B cell (primary cell): Measurements from ENCODE around the gene CDC40. TPM values are rescaled to one million over a fixed set of nuclear protein-coding genes. Genes with fewer than 3 reads are reported as not detected.

Source experiments
- ATAC-seq: fragments of 200-7000 bp; cut with Tn5 transposase; one replicate; pipeline ENCODE4 v1.10.0; 2021; ENCODE audit warnings: low read depth, mild to moderate bottlenecking, moderate number of reproducible peaks, moderate library complexity
- CTCF ChIA-PET: fragments of 350-600 bp; sonication (Branson Sonifier 250); formaldehyde crosslinking; loops from one replicate; lab custom pipeline; 2021; ENCODE audit warnings: antibody characterized with exemption, inconsistent platforms; lab: Charles Lee
- POLR2A ChIA-PET: fragments of 350-600 bp; sonication (Branson Sonifier 250); formaldehyde crosslinking; loops from one replicate; lab custom pipeline; 2021; ENCODE audit warnings: antibody characterized with exemption; lab: Charles Lee
- DNase-seq: peaks from one replicate; pipeline ENCODE4 v3.0.0; 2013
- H2AFZ ChIP-seq: 2 replicates; pipeline ENCODE4 v1.6.1; 2012; ENCODE audit warnings: mild to moderate bottlenecking, low read depth, low read length; ENCODE audit not compliant: insufficient read depth, poor library complexity, severe bottlenecking
- H3K27ac ChIP-seq, 2 donors: 1 replicate in 1 of 2; 2 replicates in 1 of 2; pipeline ENCODE4 v1.5.1; 2012 to 2013; ENCODE audit warnings: low read length in 2 of 2, mild to moderate bottlenecking in 2 of 2, moderate library complexity in 1 of 2
- H3K27me3 ChIP-seq, 4 experiments: fragments of 200-600 bp in 1 of 4; sonication (generic) in 1 of 4; replicated peaks in 1 of 4; 1 replicate in 2 of 4; 2 replicates in 2 of 4; pipeline versions ENCODE4 v1.6.1 to v1.7.0; 2013 to 2016; ENCODE audit warnings: low read length in 3 of 4, mild to moderate bottlenecking in 2 of 4, mixed read lengths in 1 of 4, moderate library complexity in 1 of 4; ENCODE audit not compliant: insufficient read depth in 4 of 4, control insufficient read depth in 3 of 4; ENCODE audit errors: control extremely low read depth in 1 of 4
- H3K36me3 ChIP-seq, 2 experiments: replicated peaks in 1 of 2; 1 replicate in 1 of 2; 2 replicates in 1 of 2; pipeline versions ENCODE4 v1.6.1 to v1.7.1; 2013; ENCODE audit warnings: low read length in 1 of 2; ENCODE audit not compliant: insufficient read depth in 2 of 2, control insufficient read depth in 1 of 2; ENCODE audit errors: control extremely low read depth in 1 of 2, extremely low read depth in 1 of 2
- H3K4me1 ChIP-seq, 2 donors: fragments of 200-600 bp in 1 of 2; sonication (generic) in 1 of 2; 1 replicate in 1 of 2; 2 replicates in 1 of 2; pipeline versions ENCODE4 v1.5.1 to v1.6.1; 2013 to 2017; ENCODE audit warnings: low read length in 2 of 2; ENCODE audit not compliant: control insufficient read depth in 2 of 2, insufficient read depth in 2 of 2
- H3K4me2 ChIP-seq: replicated peaks from 2 replicates; pipeline ENCODE3; 2012; ENCODE audit warnings: mild to moderate bottlenecking, low read depth, low read length; ENCODE audit not compliant: poor library complexity, severe bottlenecking
- H3K4me3 ChIP-seq, 5 experiments: fragments of 200-600 bp in 1 of 5; sonication (generic) in 1 of 5; 1 replicate in 3 of 5; 2 replicates in 2 of 5; pipeline versions ENCODE4 v1.5.1 to v1.7.0; 2011 to 2016; ENCODE audit warnings: low read length in 4 of 5, mild to moderate bottlenecking in 4 of 5, low read depth in 2 of 5, control low read depth in 1 of 5, moderate library complexity in 1 of 5; ENCODE audit not compliant: insufficient read depth in 1 of 5; ENCODE audit errors: control extremely low read depth in 1 of 5, extremely low read depth in 1 of 5
- H3K79me2 ChIP-seq: fragments of 200-600 bp; sonication (generic); one replicate; pipeline ENCODE4 v1.6.0; 2016; ENCODE audit warnings: low read length; ENCODE audit not compliant: control insufficient read depth, insufficient read depth
- H3K9ac ChIP-seq: fragments of 200-600 bp; sonication (generic); 2 replicates; pipeline ENCODE4 v1.6.1; 2017; ENCODE audit warnings: mild to moderate bottlenecking, low read length, moderate library complexity
- H3K9me3 ChIP-seq, 3 donors: one replicate each; pipeline versions ENCODE4 v1.6.1 to v1.7.1; 2013; ENCODE audit warnings: low read length in 2 of 3; ENCODE audit not compliant: control insufficient read depth in 2 of 3, insufficient read depth in 1 of 3; ENCODE audit errors: control extremely low read depth in 1 of 3
- H4K20me1 ChIP-seq: 2 replicates; pipeline ENCODE4 v1.6.0; 2012; ENCODE audit warnings: mild to moderate bottlenecking, low read length; ENCODE audit not compliant: insufficient read depth, control insufficient read depth, poor library complexity, severe bottlenecking
- H3K27ac Mint-ChIP-seq: one replicate; pipeline ENCODE4 v1.8.0; 2021; ENCODE audit warnings: mixed read lengths
- H3K27me3 Mint-ChIP-seq: one replicate; pipeline ENCODE4 v1.8.0; 2021; ENCODE audit warnings: mixed read lengths
- H3K4me1 Mint-ChIP-seq: one replicate; pipeline ENCODE4 v1.8.0; 2021; ENCODE audit warnings: mixed read lengths
- H3K4me3 Mint-ChIP-seq: one replicate; pipeline ENCODE4 v1.8.0; 2021; ENCODE audit warnings: mixed read lengths
- H3K9me3 Mint-ChIP-seq: one replicate; pipeline ENCODE4 v1.8.0; 2022; ENCODE audit warnings: mixed read lengths; ENCODE audit not compliant: insufficient read depth
- CTCF ChIP-seq: fragments of 200-600 bp; IDR thresholded peaks from one replicate; pipeline ENCODE4 v1.8.0; 2022; ENCODE audit warnings: antibody characterized with exemption, mild to moderate bottlenecking
- EZH2 ChIP-seq: IDR thresholded peaks from 2 replicates; pipeline ENCODE4 v1.6.1; 2012; ENCODE audit warnings: borderline replicate concordance, low read depth, mild to moderate bottlenecking, moderate library complexity, low read length; ENCODE audit not compliant: insufficient read depth, poor library complexity, severe bottlenecking
- WGBS: methylation state at CpG from one replicate; pipeline ENCODE4 v1.1.5; 2013; ENCODE audit warnings: missing lambda C conversion rate; ENCODE audit not compliant: insufficient coverage; 5-methylcytosine and 5-hydroxymethylcytosine counted together
- intact Hi-C: fragments of 100-400 bp; cut with micrococcal nuclease; formaldehyde crosslinking; loops from one replicate; pipeline ENCODE4 v1.10.0; 2022
- polyA plus RNA-seq: library from polyadenylated mRNA; depleted of rRNA; stranded (reverse); fragments of >200 nt; gene quantifications from 2 replicates; pipeline ENCODE4 v1.2.3, GENCODE V29; 2012
- total RNA-seq, 2 donors: library from RNA; stranded (reverse); fragments of 120-200 nt in 1 of 2; gene quantifications; 1 replicate in 1 of 2; 2 replicates in 1 of 2; pipeline versions ENCODE4 v1.2.3 to v1.2.4, GENCODE V29; 2013 to 2022

Gene CDC40
- total and polyA plus RNA-seq, 2 donors (not counting 1 experiment from before 2014, with no cell fraction given), result 12.7 to 52.4 TPM

- H3K79me2 ChIP-seq, result no peaks in the 10 kb centered on the region
- no peaks in the 10 kb centered on the region for H3K36me3 ChIP-seq
- Mint-ChIP-seq H3K9me3 (peaks cover 5% of the 10 kb centered on the region), H3K4me1 (no peaks in the 10 kb centered on the region), H3K4me3 (no peak overlapping the region), H3K27ac (no peak overlapping the region), H3K27me3 (peaks cover 21% of the 10 kb centered on the region)
- CTCF ChIA-PET, result no interaction called here
- no peak overlapping the region for H3K4me3 ChIP-seq
- intact Hi-C loops, result no loop called here
- H3K9me3 ChIP-seq, result peaks cover 0 to 3% (median 2%) of the 10 kb centered on the region in 3 donors
- peaks cover 0 to 6% (median 2%) of the 10 kb centered on the region in 4 experiments for H3K27me3 ChIP-seq
- H3K4me1 ChIP-seq, result no peaks in the 10 kb centered on the region
- POLR2A ChIA-PET, result no interaction called here
- no peak for TF ChIP-seq EZH2
- TF ChIP-seq CTCF, result no peak
- H3K27ac ChIP-seq, result no peak overlapping the region
- DNase-seq (no peak), ATAC-seq (no peak)
- WGBS, result 89% methylated on average over 3 of the region's 7 CpGs
- no peak overlapping the region for H3K9ac ChIP-seq
- H3K4me2 ChIP-seq, result no peak overlapping the region
- H4K20me1 ChIP-seq, result no peaks in the 10 kb centered on the region
- no peak overlapping the region for H2AFZ ChIP-seq
Measured at GRCh38 chr6:110277100-110277665, 97.0 kb downstream of the CDC40 start.

Other genes with a start within 250 kb of the CDC40 start
- gene GPR6, start 202.1 kb upstream of the CDC40 start, total RNA-seq, result not detected in 2 replicates
- gene GPR6, start 202.1 kb upstream of the CDC40 start, polyA plus RNA-seq, result not detected in 2 replicates
- 8.4 and 10.8 TPM in 2 replicates for gene WASF1, start 757 bp upstream of the CDC40 start, total RNA-seq
- gene WASF1, start 757 bp upstream of the CDC40 start, polyA plus RNA-seq, result 8.6 and 17.9 TPM in 2 replicates
- gene METTL24, start 177.9 kb downstream of the CDC40 start, total RNA-seq, result not detected in 2 replicates
- gene METTL24, start 177.9 kb downstream of the CDC40 start, polyA plus RNA-seq, result not detected in 2 replicates
- gene DDO, start 235.1 kb downstream of the CDC40 start, total RNA-seq, result not detected in 2 replicates
- gene DDO, start 235.1 kb downstream of the CDC40 start, polyA plus RNA-seq, result not detected in 2 replicates